Stimulated activated CD4-positive, alpha-beta T cell treated with anti-CD3 and anti-CD28 coated beads, Interleukin-2, amount 100 ng/mL, for 4 hours (primary cell): ENCODE results near the gene JMJD1C.
A peak's percentile ranks its signal among the peaks of the same experiment; 100 is the strongest.
"Not testable (repeated sequence)": the region's sequence is repeated elsewhere in the genome, so short reads cannot be mapped to it uniquely, and the experiment has no call there.

ENCODE experiments used
- DNase-seq: peaks from one replicate; pipeline ENCODE4 v3.0.0-alpha.2; 2020; ENCODE audit warnings: low read depth

The JMJD1C gene

DNA sequence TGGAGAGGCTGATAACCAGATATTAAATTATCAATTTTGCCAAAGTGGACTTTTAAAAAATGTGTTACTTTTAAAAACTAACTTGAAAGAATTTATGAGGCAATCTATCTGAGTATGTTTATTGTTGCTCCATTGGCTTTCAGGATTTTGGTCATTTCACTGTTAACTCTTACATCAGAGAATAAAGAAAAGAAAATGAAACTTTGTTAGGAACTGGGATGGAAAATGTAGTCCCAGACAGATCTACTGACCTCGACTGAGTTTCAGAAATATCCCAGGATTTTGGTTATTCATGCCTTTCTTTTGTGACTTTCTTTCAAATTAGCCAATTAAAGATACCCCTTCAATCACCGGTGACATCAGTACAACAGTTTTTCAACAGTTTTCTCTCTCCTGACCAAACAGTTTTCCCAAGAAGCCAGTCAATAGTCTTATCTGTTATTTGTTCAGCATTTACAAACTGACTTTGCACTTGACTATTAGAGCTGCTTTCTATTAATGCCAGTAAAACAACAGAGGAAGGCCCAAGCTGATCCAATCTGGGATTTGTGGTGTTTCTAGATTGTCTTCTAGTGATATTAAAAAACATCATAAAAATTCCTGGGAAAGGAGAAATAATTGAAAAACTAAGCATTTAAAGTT lies 296.8 kb downstream of the JMJD1C start:
- DNase-seq, result no peak

- peak; percentile 9 for DNase-seq
Measured at GRCh38 chr10:63166742-63167258, 299.0 kb downstream of the JMJD1C start.

DNA sequence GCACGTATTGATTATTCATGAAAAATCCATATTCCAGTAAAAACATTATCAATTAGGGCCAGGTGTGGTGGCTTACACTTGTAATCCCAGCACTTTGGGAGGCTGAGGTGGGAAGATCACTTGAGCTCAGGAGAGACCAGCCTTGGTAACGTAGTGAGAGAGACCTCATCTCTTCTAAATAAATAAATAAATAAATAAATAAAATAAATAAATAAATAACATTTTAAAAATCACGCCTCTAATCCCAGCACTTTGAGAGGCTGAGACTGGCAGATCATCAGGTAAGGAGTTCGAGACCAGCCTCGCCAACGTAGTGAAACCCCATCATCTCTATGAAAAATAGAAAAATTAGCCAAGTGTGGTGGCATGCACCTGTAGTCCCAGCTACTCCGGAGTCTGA lies 300.5 kb downstream of the JMJD1C start:
- no peak for DNase-seq

- no peak for DNase-seq
Measured at GRCh38 chr10:63164166-63164623, 301.6 kb downstream of the JMJD1C start.

DNA sequence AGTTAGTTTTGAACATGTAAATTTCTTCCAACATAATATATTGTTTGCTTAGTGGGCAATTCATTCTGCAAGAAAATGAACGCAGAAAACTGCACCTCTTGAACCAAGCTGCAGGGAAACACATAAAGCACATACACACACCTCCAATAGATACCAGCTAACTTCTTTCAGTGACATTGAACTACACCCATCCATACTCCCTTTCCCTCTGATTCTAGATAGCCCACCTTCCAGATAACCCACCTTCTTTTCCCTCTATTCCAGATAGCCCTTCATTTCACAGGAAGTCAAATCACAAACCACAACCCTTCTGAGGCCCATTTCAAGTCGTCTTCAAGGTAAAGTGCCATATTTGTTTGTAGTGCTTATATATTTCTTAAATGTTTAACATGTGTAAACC lies 304.2 kb downstream of the JMJD1C start:
- DNase-seq, result no peak

GRCh38 chr10:63157845-63158624 lies 307.7 kb downstream of the JMJD1C start:
- DNase-seq, result peak; percentile 36

- DNase-seq, result no peak
Measured at GRCh38 chr10:63156236-63156635, 309.5 kb downstream of the JMJD1C start.

GRCh38 chr10:63155388-63156020 lies 310.3 kb downstream of the JMJD1C start:
- DNase-seq, result no peak

GRCh38 chr10:63154546-63155387 lies 311.0 kb downstream of the JMJD1C start:
- DNase-seq, result no peak

GRCh38 chr10:63153868-63154545 lies 311.8 kb downstream of the JMJD1C start:
- not testable (repeated sequence) for DNase-seq

DNA sequence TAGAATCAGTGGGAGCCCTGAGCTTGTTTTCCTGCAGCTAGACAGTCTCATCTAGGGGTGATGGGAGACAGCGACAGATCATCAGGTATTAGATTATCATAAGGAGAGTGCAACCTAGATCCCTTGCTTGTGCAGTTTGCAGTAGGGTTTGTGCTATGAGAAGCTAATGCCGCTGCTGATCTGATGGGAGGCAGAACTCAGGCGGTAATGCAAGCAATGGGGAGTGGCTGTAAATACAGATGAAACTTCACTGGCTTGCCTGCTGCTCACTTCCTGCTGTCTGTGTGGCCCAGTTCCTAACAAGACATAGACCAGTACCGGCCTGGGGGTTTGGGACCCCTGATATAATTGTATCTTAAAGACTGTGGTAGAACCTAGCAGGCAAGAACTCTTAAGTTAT lies 315.0 kb downstream of the JMJD1C start:
- no peak for DNase-seq

DNA sequence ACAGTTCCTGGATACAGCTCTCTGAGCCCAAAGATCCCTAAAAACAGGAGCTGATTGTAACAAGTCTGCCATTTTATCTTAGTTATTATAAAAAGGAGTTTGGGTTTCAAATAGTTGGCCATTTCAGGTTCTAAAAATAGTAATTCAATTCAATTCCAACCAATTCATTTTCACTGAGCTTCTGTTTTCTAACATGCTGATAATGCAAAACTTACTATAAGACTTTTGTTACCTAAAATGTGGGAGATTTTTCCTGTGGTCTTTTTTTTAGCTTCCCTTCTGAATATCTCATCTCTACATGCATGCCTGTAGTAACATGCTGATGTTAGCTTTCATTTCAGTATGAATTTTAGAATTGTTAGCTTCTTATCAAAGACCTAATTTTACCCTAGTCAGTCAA lies 319.3 kb downstream of the JMJD1C start:
- no peak for DNase-seq

GRCh38 chr10:63145782-63146181 lies 320.0 kb downstream of the JMJD1C start:
- no peak for DNase-seq

- DNase-seq, result no peak
Measured at GRCh38 chr10:63143987-63144386, 321.8 kb downstream of the JMJD1C start.

- DNase-seq, result no peak
Measured at GRCh38 chr10:63142136-63142535, 323.6 kb downstream of the JMJD1C start.

- DNase-seq, result no peak
Measured at GRCh38 chr10:63140077-63140476, 325.7 kb downstream of the JMJD1C start.

DNA sequence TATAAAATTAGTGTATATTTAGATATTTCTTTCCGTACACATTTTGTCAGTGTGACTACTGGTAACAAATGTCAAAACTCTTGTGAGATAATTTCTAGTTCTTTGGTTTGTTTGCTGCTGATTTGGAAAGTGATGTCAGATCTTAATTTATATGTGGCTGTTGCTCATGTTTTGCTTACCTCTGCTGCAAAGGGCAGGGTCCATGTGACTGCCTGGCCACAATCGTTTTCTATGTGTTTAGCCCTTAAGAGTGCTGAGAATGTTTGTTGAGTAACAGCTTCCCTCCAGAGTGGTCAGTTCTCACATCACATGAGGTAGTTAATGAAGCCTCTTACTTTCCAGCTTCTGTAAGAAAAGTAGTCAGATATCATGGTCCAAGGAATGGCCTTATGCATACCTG lies 328.5 kb downstream of the JMJD1C start:
- DNase-seq, result no peak

DNA sequence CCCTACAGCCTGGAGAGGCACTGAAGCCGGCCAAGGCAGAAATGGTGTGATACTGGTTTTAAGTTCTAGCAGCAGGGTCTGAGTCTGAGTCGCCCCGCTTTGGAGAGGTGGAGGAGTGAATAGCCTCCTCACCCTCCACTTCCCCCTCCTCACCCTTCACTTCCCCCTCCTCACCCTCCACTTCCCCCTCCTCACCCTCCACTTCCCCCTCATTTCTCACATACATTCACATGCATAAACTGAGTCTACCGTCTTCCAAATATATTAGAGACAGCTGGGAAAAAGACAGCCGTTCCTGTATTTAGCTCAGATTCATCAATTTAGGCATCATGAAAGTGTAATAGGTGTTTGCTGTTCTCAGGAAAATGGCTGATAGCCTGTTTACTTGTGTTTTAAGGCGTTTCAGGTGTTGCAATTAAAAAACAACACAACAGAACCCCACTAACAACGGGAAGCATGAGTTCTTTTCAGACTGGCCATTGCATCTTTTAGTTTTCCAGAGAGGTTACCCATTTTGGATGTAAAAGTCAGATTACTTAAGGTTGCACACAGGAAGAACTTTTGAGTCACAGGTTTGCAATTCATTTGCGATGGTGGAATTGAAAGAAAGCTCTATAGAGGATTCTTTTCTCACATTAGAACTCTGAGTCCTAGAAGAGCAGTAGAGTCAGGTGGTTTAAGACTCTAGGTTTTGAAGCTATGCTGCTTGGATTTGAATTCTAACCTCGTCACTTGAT lies 331.8 kb downstream of the JMJD1C start:
- no peak for DNase-seq

DNA sequence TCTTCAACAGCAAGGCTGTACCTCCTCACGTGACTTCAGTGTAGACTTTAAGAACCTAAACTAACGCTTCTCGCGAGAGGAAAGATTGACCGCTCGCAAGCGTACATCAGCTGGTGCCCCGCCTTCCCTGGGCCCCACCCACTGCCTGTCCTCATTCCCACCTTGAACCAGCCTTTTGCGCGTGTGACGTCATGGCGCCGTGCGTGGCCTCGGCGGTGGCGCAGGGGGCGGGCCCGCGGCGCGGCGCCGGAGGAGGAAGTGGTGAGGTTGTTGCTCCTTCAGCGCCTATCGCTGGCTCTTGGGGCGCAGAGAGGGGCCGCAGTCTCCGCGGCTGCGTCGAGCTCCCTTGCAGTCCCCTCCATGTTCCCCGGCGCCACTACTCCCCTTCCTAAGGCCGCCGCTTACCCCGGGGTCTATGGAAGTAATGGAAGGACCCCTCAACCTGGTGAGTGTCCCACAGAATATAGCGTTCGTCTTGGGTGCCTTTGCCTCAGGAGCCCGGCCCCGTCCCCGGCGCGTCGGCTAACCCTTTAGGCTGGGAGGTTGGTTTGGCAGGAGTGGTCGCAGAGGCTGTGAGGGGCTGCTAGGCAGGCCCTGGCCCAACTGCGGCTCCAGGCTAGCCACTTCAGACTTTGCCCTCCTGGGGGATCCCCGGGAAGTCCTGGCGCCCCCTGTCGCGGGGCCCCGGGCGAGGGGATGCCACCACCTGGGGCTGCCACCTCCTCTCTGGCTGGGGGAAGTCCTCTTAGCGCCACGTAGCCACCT lies 332.5 kb downstream of the JMJD1C start, which contains the start of gene NRBF2:
Gene NRBF2 (plus strand): TSS at position 273 of the 765 bp plus-strand sequence. CDS start 143 bp downstream, at position 416.
- DNase-seq, result peak; percentile 96

- no peak for DNase-seq
Measured at GRCh38 chr10:63132651-63133055, 333.1 kb downstream of the JMJD1C start.
